Left ventricle myocardium inferior (tissue), 1 donor: Measurements from ENCODE around the gene GON4L. TPM values are rescaled to one million over a fixed set of nuclear protein-coding genes. Genes with fewer than 3 reads are reported as not detected.

Source experiments
- total RNA-seq: library from RNA; stranded (reverse); fragmentation: NEBNext Ultra II Directional; extraction: Animal tissue kit (Norgen Biotek cat#: 25700); gene quantifications from one replicate; pipeline ENCODE4 v1.2.1, GENCODE V29; 2021
- donor health status: DM: no; HTN: yes; CAD: no; lungs with severe emphysema.

The GON4L gene
- total RNA-seq, 1 donor from 2014 or later, result 24.1 TPM

Other genes starting within 250 kb of the GON4L start
- gene MSTO1, start 247.0 kb downstream of the GON4L start, total RNA-seq, result 13.1 TPM
- gene YY1AP1, start 168.4 kb downstream of the GON4L start, total RNA-seq, result 60.2 TPM
- 107 TPM for gene DAP3, start 168.1 kb downstream of the GON4L start, total RNA-seq
- gene SYT11, start 2.4 kb upstream of the GON4L start, total RNA-seq, result 11.1 TPM
- 19.0 TPM for gene RIT1, start 54.1 kb upstream of the GON4L start, total RNA-seq
- gene KHDC4, start 77.2 kb upstream of the GON4L start, total RNA-seq, result 21.2 TPM
- not detected for gene RXFP4, start 84.4 kb upstream of the GON4L start, total RNA-seq
- gene ARHGEF2, start 121.3 kb upstream of the GON4L start, total RNA-seq, result 69.3 TPM
- 77.6 TPM for gene SSR2, start 163.7 kb upstream of the GON4L start, total RNA-seq
- gene UBQLN4, start 196.6 kb upstream of the GON4L start, total RNA-seq, result 29.9 TPM
- gene LAMTOR2, start 197.6 kb upstream of the GON4L start, total RNA-seq, result 55.0 TPM
- gene RAB25, start 203.9 kb upstream of the GON4L start, total RNA-seq, result not detected
- 0.16 TPM for gene MEX3A, start 225.3 kb upstream of the GON4L start, total RNA-seq